Measurements from ENCODE around the gene ADA.

ADA gene

DNA sequence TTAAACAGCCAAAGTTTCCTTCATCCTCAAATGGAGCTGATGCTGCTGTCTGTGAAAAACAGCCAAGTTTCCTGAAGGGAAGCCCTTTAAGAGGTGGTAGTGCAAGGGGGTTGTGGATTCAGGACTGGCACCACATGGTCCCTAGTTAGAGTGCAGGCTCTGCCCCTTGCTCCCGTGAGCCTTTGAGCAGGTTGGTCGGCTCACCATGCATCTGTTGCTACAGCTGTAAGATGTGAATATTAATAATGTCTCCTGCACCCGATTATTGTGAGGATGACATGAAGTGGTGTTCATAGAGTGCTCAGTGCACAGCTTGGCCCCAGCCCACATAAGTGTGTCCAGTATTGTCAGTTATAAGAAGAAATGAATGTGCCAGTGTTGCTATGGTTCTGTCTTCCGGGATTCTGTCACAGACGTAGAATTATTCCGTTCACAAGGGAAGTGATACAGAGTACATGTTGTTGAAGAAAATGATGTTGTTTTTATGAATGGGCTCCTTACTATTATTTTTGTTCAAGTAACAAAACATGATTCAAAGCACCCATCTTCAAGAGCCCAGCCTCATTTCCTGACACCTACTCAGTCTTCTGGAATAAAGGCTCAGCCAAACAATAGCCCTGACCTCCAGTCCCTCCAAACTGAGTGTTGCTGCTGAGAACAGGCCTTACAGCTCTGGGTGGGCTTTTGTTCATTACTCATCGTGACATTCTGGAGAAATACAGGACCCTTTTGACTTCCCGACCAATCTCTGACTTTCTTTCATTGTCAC is 72.0 kb downstream of the ADA start:
- Histone ChIP-seq H3K36me3 (ENCODE audit: insufficient read depth, low read length) (no peaks in the 10 kb centered on the region), H2AFZ (ENCODE audit: low read depth, low read length) (no peak overlapping the region), H3K4me1 (ENCODE audit: insufficient read depth, low read length) (no peaks in the 10 kb centered on the region; the same call in 1 of the 2 replicates), H3K4me3 (ENCODE audit: low read depth in 1 of 2, low read length in 2 of 2) (no peak overlapping the region), H3K79me2 (ENCODE audit: insufficient read depth, low read length) (no peaks in the 10 kb centered on the region), H4K20me1 (ENCODE audit: insufficient read depth, low read length) (no peaks in the 10 kb centered on the region), H3K4me2 (ENCODE audit: insufficient read depth, low read length) (no peak overlapping the region), H3K27ac (ENCODE audit: low read length) (no peak overlapping the region), H3K9me3 (ENCODE audit: insufficient read depth, low read length, severe bottlenecking) (no peaks in the 10 kb centered on the region), H3K27me3 (ENCODE audit: insufficient read depth, low read length, poor library complexity) (no peaks in the 10 kb centered on the region), H3K9ac (ENCODE audit: low read depth, low read length) (no peak overlapping the region)
- no peak for TF ChIP-seq EZH2 (IDR thresholded peaks at IDR 0.05; ENCODE audit: borderline replicate concordance, low read depth, low read length, severe bottlenecking)
- TF ChIP-seq, protein P1, sequence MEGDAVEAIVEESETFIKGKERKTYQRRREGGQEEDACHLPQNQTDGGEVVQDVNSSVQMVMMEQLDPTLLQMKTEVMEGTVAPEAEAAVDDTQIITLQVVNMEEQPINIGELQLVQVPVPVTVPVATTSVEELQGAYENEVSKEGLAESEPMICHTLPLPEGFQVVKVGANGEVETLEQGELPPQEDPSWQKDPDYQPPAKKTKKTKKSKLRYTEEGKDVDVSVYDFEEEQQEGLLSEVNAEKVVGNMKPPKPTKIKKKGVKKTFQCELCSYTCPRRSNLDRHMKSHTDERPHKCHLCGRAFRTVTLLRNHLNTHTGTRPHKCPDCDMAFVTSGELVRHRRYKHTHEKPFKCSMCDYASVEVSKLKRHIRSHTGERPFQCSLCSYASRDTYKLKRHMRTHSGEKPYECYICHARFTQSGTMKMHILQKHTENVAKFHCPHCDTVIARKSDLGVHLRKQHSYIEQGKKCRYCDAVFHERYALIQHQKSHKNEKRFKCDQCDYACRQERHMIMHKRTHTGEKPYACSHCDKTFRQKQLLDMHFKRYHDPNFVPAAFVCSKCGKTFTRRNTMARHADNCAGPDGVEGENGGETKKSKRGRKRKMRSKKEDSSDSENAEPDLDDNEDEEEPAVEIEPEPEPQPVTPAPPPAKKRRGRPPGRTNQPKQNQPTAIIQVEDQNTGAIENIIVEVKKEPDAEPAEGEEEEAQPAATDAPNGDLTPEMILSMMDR (IDR thresholded peaks at IDR 0.05; ENCODE audit: borderline replicate concordance, extremely low read depth, low read length, poor library complexity, severe bottlenecking): no peak
- ATAC-seq (ENCODE audit: insufficient read depth, low read depth) (no peak), DNase-seq (no peak)

DNA sequence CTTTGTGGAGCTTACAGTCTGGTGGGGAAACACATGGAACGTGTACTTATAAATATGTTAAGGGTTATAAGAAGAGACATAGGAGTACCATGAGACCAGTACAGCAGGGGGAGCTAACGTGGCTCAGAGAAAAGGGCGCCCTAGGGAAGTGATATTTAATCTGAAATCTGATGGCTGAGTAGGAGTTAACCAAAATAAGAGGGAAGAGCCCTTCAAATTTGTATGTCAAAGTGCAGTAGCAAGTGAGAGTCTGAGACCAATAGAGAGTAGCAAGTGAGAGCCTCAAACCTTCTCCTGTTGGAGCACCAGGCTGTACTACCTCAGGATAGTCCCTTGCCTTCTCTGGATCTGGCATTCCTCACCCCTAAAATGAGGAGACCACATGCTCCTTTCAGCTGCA is 75.2 kb downstream of the ADA start:
- TF ChIP-seq, protein P1 (IDR thresholded peaks at IDR 0.05; ENCODE audit: borderline replicate concordance, extremely low read depth, low read length, poor library complexity, severe bottlenecking): peak; percentile 36
- no peak for TF ChIP-seq EZH2 (IDR thresholded peaks at IDR 0.05; ENCODE audit: borderline replicate concordance, low read depth, low read length, severe bottlenecking)
- Histone ChIP-seq H4K20me1 (ENCODE audit: insufficient read depth, low read length) (no peaks in the 10 kb centered on the region), H3K9me3 (ENCODE audit: insufficient read depth, low read length, severe bottlenecking) (no peaks in the 10 kb centered on the region), H2AFZ (ENCODE audit: low read depth, low read length) (no peak overlapping the region), H3K27me3 (ENCODE audit: insufficient read depth, low read length, poor library complexity) (no peaks in the 10 kb centered on the region), H3K36me3 (ENCODE audit: insufficient read depth, low read length) (no peaks in the 10 kb centered on the region), H3K79me2 (ENCODE audit: insufficient read depth, low read length) (no peaks in the 10 kb centered on the region), H3K9ac (ENCODE audit: low read depth, low read length) (no peak overlapping the region), H3K4me1 (ENCODE audit: insufficient read depth, low read length) (peaks cover 5% of the 10 kb centered on the region), H3K4me2 (ENCODE audit: insufficient read depth, low read length) (no peak overlapping the region), H3K27ac (ENCODE audit: low read length) (no peak overlapping the region), H3K4me3 (ENCODE audit: low read depth in 1 of 2, low read length in 2 of 2) (no peak overlapping the region)
- ATAC-seq (ENCODE audit: insufficient read depth, low read depth) (peak; percentile 49), DNase-seq (peak; percentile 29)

DNA sequence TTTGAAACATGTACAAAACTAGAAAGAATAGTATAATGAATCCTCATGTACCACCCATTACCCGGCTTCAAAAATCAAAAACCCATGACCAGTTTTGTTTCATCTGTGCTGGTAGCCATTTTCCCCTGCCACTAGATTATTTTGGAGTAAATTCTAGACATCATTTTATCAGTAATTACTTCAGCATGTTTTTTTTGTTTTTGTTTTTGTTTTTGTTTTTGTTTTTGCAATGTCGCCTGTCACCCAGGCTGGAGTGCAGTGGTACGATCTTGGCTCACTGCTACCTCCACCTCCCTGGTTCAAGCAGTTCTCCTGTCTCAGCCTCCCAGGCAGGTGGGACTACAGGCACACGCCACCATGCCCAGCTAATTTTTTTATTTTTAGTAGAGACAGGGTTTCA is 77.1 kb downstream of the ADA start:
- DNase-seq: no peak
- no peak overlapping the region for H3K27ac ChIP-seq (ENCODE audit: low read length)
- H3K27me3 ChIP-seq (ENCODE audit: insufficient read depth, low read length, poor library complexity): no peaks in the 10 kb centered on the region
- no peak overlapping the region for H3K9ac ChIP-seq (ENCODE audit: low read depth, low read length)
- H3K36me3 ChIP-seq (ENCODE audit: insufficient read depth, low read length): no peaks in the 10 kb centered on the region
- no peaks in the 10 kb centered on the region for H3K9me3 ChIP-seq (ENCODE audit: insufficient read depth, low read length, severe bottlenecking)
- no peaks in the 10 kb centered on the region for H3K79me2 ChIP-seq (ENCODE audit: insufficient read depth, low read length)
- H4K20me1 ChIP-seq (ENCODE audit: insufficient read depth, low read length): no peaks in the 10 kb centered on the region
- no peak overlapping the region for H3K4me2 ChIP-seq (ENCODE audit: insufficient read depth, low read length)
- H2AFZ ChIP-seq (ENCODE audit: low read depth, low read length): no peak overlapping the region
- no peak for TF ChIP-seq EZH2 (IDR thresholded peaks at IDR 0.05; ENCODE audit: borderline replicate concordance, low read depth, low read length, severe bottlenecking)
- TF ChIP-seq, protein P1 (IDR thresholded peaks at IDR 0.05; ENCODE audit: borderline replicate concordance, extremely low read depth, low read length, poor library complexity, severe bottlenecking): no peak
- no peak overlapping the region for H3K4me3 ChIP-seq (ENCODE audit: low read depth in 1 of 2, low read length in 2 of 2)
- peaks cover 7% of the 10 kb centered on the region for H3K4me1 ChIP-seq (ENCODE audit: insufficient read depth, low read length)
- no peak for ATAC-seq (ENCODE audit: insufficient read depth, low read depth)
